PC-9 (cell line): Measurements from ENCODE around the gene COPZ1.

Source experiments
- CTCF ChIP-seq: fragments of 200-600 bp; sonication (generic); conservative IDR thresholded peaks from 2 replicates; pipeline ENCODE4 v1.6.1; 2017; ENCODE audit warnings: mixed run types, antibody characterized with exemption, mild to moderate bottlenecking, moderate library complexity
- EZH2 ChIP-seq: fragments of 200-600 bp; sonication (generic); IDR thresholded peaks from 2 replicates; pipeline ENCODE4 v1.8.0; 2017; ENCODE audit warnings: antibody characterized with exemption, low read depth

- TF ChIP-seq CTCF, result peak; percentile 89
- TF ChIP-seq EZH2, result no peak
Measured at GRCh38 chr12:54360717-54361456, 36.0 kb downstream of the COPZ1 start.
